Measurements from ENCODE around the gene NGB. TPM values are rescaled to one million over a fixed set of nuclear protein-coding genes. Genes with fewer than 3 reads are reported as not detected.

The NGB gene
- polyA plus RNA-seq, 1 donor, result not detected

DNA sequence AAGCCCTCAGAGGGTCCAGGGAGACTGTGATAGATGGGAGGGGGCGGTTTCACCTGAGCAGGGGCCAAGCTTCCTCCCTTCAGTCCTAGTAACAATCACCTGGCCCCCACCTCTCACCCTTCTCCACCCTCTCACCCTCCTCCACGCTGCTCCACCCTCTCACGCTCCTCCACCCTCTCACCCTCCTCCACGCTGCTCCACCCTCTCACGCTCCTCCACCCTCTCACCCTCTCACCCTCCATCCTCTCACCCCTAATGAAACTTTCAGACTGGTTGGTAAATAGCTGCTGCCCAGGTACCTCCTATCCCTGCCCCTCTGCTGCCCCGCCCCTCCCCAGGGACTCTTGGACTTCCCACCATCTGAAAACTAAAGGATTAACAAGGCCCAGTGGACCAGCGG, 34.2 kb downstream of the NGB start:
- DNase-seq (ENCODE audit: low read depth), result no peak

- DNase-seq (ENCODE audit: low read depth), result no peak
These were observed 39.3 kb downstream of the NGB start for GRCh38 chr14:77231721-77232120.

GRCh38 chr14:77230914-77231313, 40.1 kb downstream of the NGB start:
- no peak for DNase-seq (ENCODE audit: low read depth)

- DNase-seq (ENCODE audit: low read depth), result no peak
These were observed 43.0 kb downstream of the NGB start for GRCh38 chr14:77228056-77228455.

DNA sequence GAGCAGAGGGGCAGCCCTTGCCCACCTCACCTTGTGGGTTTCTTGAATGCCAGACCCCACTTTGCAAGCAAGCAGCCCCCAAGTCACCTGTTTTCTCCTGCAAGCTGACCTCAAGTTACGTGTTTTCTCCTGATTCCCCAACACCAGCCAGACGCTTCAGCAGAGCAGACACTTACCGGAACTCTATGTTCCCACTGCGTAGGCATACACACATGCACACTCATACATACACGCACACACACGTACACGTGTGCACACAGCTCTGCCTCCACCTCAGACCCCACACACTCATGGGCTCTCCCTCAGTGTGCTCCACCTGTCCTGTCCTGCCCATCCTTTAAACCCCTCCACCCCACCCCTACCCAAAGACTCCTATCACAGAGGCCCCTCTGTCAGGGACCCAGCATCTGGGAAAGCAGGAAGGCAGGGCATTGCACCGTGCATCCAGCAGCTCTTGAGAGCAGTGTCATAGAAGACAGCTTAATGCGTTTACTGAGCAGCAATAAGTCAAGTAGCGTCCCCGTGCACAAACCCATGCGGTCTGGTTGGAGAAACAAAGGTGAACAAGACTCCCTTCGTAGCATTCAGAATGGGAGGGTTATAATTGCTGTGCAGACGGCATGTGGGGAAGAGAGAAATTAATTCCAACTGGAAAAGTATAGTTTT, 45.0 kb downstream of the NGB start:
- DNase-seq (ENCODE audit: low read depth), result no peak

DNA sequence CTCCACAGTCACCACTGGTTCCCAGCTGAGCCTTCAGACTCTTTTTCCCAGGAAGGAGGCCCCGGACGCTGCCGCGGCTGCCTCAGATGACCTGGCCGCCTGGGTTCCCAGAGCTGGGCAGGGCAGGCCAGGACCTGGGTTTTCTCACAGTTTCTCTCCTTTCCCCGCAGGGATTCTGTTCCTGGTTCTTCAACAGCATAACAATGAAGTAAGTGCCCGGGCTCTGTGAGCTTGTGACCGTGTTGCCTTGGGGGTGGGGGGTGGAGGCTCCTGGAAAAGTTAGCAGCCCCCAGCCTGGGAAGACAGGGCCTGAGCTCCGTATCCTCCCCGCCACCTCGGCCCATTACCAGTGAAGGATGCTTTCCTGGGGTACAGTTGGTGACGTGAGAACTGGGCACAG, 45.8 kb downstream of the NGB start:
- no peak for DNase-seq (ENCODE audit: low read depth)

DNA sequence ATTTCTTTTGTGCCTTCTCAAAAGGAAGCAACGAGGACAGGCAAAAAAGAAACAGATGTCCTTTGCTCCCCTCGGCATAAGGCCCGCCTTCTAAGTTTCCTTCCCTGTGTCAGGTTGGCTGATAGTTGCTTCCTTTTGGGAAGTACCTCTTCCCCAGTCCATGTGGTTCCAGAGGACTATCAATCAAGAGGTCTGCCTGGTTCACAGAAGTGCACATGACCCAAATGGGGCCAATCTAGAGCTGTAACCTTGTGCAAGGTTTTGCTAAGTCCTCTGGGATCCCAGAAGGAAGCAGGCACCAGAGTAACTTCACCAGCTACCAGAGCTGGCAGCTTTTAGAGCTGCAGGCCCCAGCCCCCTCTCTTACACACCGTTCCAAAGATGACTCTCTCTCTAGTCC, 46.8 kb downstream of the NGB start:
- DNase-seq (ENCODE audit: low read depth), result no peak

- no peak for DNase-seq (ENCODE audit: low read depth)
These were observed 48.3 kb downstream of the NGB start for GRCh38 chr14:77222546-77223225.

DNA sequence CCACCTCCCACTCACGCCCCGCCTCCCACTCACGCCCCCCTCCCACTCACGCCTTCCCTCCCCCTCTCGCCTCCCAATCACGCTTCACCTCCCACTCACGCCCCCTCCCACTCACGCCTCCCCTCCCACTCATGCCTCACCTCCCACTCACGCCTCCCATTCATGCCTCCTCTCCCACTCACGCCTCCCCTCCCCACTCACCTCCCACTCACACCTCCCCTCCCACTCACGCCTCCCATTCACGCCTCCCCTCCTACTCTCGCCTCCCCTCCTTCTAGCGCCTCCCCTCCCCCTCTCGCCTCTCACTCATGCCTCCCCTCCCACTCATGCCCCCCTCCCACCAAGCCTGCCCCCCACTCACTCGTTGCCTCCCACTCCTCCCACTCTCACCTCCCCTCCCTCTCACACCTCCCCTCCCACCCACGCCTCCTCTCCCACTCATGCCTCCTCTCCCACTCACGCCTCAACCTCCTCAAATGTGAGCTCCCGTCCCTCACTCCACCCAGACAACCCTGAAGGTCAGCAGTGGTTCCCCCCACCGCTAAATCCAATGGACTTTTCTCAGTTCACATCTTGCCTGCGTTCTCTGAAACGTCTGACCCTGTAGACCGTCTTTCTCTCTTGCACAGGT, 49.6 kb downstream of the NGB start:
- no peak for DNase-seq (ENCODE audit: low read depth)

GRCh38 chr14:77220246-77221017, 50.6 kb downstream of the NGB start:
- no peak for DNase-seq (ENCODE audit: low read depth)

- DNase-seq (ENCODE audit: low read depth), result no peak
These were observed 51.4 kb downstream of the NGB start for GRCh38 chr14:77219591-77219990.

- DNase-seq (ENCODE audit: low read depth), result no peak
These were observed 53.5 kb downstream of the NGB start for GRCh38 chr14:77217551-77217950.

Other genes with a start within 250 kb of the NGB start
- 21.5 TPM for gene IRF2BPL, start 242.5 kb downstream of the NGB start, polyA plus RNA-seq (ENCODE audit: insufficient read length)
- 26.8 TPM for gene CIPC, start 172.9 kb downstream of the NGB start, polyA plus RNA-seq (ENCODE audit: insufficient read length)
- gene ZDHHC22, start 129.4 kb downstream of the NGB start, polyA plus RNA-seq (ENCODE audit: insufficient read length), result 0.87 TPM
- 0.67 TPM for gene TMEM63C, start 89.4 kb downstream of the NGB start, polyA plus RNA-seq (ENCODE audit: insufficient read length)
- gene POMT2, start 49.7 kb upstream of the NGB start, polyA plus RNA-seq (ENCODE audit: insufficient read length), result 24.4 TPM
- 19.4 TPM for gene GSTZ1, start 49.8 kb upstream of the NGB start, polyA plus RNA-seq (ENCODE audit: insufficient read length)
- 5.7 TPM for gene TMED8, start 105.9 kb upstream of the NGB start, polyA plus RNA-seq (ENCODE audit: insufficient read length)
- gene SAMD15, start 106.2 kb upstream of the NGB start, polyA plus RNA-seq (ENCODE audit: insufficient read length), result 0.22 TPM
- gene NOXRED1, start 152.3 kb upstream of the NGB start, polyA plus RNA-seq (ENCODE audit: insufficient read length), result 0.32 TPM
- gene VIPAS39, start 186.4 kb upstream of the NGB start, polyA plus RNA-seq (ENCODE audit: insufficient read length), result 23.9 TPM
- gene AHSA1, start 186.9 kb upstream of the NGB start, polyA plus RNA-seq (ENCODE audit: insufficient read length), result 111 TPM
- not detected for gene ISM2, start 227.6 kb upstream of the NGB start, polyA plus RNA-seq (ENCODE audit: insufficient read length)

Measured in forelimb muscle (tissue), 1 donor.